NCI-H2196 (cell line): ENCODE results near the gene HS1BP3.
A peak's percentile ranks its signal among the peaks of the same experiment; 100 is the strongest.

Experiments
- DNase-seq: peaks from one replicate; lab custom pipeline; 2025; ENCODE audit not compliant: unreplicated experiment; lab: John Stamatoyannopoulos, UW

The HS1BP3 gene

DNA sequence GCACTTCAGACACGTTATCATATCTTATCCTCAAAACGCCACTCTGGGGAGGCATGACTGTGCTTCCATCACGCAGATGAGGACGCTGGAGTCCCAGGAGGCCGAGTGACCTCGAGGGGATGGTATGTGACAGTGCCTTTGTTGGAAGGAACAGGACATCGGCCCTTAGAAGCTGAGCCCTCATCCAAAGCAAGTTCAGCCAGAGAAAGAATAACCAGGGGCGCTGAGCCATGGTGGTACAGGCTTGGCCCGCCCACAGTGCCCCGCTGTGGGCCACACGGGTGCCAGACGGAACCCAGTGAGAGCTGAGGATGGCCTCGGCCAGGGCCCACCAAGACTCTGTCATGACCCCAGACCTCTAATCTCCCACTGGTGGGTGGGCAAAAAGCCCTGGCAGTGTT lies 31.3 kb downstream of the HS1BP3 start:
- DNase-seq: no peak

- no peak for DNase-seq
Observed at GRCh38 chr2:20618886-20619521, 31.9 kb downstream of the HS1BP3 start.

DNA sequence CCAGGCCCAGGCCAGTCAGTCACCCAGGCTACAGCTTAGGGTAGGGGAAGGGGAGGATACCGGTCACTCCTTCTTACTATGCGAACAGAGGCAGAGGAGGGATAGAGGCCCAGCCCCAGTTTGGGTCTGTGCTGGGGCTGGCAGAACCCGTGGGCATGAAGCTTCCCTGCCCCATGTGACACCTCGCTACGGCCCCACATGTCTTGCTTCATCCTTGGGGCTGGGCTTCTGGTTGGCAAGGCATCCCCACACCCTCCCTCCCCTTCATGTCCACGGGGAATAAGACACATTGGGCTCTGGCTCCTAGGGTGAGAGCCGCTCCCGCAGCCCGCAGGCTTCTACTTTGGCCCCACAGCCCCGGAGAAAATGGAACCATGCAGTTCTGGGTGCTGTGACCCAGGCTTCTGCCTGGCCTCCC lies 32.4 kb downstream of the HS1BP3 start:
- DNase-seq: no peak

DNA sequence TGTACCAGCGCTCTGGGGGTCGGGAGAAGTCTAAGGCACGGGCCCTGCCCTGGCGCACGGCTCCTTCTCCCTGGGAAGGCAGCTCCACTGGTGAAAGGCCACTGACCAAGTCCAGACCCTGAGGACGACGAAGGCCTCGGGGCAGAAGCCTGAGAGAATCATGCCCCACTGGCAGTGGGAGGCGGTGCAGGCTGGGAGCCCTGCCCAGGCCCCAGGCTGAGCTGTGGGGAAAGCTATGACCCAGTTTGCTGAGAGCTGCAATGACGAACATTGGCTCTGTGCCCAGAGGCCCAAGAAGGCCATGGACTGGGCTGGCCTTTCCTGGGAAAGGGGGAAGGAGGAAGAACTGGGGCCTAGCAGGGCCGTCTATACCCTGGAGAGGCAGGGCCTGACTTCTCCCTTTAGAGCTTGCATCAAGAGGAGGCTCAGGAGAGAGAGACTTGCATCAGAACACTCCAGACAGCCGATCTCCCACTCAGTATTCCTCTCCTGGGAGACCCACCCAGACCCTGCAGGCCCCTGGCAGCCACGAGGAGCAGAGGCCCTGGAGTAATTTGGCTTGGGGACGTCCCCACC lies 32.9 kb downstream of the HS1BP3 start:
- peak; percentile 96 for DNase-seq

DNA sequence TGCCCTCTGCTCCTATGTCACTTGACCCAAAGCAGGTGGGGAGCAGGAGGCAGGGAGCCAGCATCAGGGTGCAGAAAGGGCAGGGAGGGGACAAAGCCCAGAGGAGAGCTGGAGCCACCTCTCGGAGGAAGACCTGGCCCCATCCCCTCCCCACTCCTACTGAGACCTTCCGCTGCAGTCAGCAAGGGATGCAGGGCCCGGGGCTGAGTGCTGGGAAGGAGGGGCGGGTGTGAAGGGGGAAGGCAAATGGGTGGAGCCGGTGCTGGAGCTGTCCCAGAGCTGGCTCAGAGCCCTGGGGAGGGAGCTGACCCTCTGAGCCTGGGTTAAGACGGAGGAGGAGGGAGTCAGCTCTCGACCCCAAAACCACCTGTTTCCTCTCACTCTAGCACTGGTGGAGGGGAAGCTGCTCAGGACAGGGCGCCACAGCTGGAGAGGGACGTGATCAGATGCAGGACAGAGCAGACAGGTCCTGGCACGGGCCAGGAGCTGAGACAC lies 33.8 kb downstream of the HS1BP3 start:
- peak; percentile 68 for DNase-seq

DNA sequence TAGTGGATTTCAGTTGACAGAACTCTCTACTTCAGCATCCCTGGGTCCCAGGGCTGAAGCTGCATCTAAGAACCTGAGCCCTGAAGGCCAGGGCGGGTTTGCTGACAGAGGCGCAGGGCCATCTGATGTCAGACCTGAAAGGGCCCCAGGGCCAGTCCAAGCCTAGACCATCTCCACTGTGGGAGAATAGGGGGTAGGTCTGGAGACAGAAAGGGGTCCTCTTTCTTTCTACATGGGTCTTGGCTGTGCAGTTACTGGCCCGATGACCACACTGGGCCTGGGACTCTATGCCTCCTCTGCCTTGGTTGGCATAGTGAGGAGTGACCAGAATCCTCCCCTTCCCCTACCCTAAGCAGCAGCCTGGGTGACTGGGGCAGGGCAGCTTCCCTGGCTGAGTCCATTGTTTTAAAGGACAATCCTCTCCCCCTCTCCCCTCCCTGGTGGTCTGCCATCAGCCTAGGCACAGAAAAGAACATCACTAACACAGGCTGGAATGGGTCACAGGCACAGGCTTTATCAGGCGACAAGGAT lies 34.5 kb downstream of the HS1BP3 start:
- no peak for DNase-seq

DNA sequence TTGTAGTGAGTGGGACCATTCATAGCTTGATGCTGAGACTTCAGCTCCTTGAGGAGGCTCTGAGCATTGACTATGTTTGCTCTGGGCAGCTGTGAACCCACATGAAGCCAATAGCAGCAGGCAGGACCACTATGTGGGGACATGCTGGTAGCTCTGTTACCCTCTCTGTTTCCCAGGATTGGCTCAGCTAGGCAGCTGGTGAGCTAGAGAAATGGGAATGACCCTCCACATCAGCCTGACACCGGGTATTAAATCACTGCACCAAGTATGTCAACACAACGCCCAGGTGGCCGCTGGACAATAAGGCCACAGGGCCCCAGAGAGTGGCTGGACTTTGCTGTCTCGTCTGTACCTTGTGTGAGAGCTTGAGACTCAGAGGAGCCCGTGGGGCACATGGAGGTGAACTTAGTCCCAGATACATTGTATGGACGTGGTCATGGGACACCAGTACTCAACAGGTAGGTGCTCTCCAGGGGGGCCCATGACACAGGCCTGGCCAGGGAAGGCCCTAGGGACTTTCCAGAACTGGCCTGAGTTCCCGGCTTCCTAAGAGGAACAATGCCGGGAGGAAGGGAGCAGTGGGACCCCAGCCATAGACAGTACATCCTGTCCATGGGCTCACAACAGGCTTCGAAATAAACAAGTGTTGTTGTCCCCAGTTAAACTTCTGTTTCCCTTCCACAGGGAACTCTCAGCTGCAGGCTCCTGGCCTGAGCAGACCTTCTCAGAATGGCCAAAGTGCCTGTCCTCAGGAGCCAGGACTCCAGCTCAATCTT lies 35.2 kb downstream of the HS1BP3 start:
- no peak for DNase-seq

DNA sequence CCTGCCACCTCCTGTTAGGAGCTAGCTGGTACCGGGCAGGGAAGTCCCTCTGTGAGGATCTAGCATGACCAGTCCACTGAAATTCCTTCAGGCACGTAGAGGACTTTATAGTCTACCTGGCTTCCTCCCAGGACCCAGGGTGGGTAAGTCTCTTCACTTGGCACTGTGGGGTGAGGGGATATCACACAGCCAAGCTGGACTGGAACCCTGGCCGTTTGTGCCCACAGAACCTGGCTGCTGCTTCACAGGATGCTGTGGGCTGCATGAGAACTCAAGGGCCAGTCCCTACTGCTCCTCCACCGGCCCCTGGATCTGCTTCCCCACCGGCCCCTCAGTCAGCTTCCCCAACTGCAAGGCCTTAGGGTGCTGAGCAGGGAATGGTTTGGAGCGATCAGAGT lies 35.8 kb downstream of the HS1BP3 start:
- no peak for DNase-seq

- peak; percentile 87 for DNase-seq
Observed at GRCh38 chr2:20614201-20615067, 36.5 kb downstream of the HS1BP3 start.

DNA sequence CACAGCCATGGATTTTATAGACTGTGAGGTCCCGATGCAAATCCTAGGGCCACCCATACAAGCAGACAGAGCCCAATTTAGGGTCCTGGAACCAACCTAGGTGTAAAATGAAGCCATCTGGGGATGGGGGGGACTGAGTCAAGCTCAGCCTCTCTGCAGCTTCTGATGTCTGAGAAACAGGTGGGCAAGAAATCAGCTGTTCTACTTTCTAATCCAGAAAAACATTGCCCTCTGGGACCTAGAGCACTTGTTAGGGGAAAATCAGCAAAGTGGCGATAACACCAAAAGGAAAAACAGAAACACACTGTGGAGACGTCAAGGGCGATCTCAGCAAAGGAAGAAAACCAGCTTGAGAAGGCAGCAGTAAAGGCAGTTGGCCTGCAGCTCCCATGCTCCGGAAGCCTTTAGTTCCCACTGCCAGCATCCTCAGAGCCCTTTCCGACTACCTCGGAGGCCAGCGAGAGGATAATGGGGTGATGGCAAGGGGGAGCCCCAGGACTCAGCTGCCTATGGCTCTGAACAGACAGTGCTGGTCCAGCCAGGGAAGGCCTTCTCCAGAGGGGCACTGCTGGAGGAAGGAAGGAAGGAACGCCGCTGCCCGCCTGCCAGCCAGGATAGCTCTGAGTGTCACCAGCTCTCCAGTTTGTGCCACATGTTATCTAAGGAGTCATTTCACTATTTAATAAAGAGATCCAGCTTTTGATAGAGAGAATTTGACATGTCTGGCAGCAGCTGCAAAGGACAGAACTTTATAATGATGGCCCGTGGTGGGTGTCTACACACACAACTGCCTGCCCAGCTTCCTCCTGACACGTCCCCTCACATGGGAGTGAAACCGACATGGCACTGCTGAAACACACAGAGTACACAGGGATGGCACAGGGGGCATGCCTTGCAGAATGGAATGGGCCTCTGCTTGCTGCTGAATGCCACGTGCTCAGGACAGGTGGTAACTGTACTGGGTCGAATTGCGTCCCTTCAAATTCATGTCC lies 37.7 kb downstream of the HS1BP3 start:
- no peak for DNase-seq

- no peak for DNase-seq
Observed at GRCh38 chr2:20611844-20612356, 39.0 kb downstream of the HS1BP3 start.

DNA sequence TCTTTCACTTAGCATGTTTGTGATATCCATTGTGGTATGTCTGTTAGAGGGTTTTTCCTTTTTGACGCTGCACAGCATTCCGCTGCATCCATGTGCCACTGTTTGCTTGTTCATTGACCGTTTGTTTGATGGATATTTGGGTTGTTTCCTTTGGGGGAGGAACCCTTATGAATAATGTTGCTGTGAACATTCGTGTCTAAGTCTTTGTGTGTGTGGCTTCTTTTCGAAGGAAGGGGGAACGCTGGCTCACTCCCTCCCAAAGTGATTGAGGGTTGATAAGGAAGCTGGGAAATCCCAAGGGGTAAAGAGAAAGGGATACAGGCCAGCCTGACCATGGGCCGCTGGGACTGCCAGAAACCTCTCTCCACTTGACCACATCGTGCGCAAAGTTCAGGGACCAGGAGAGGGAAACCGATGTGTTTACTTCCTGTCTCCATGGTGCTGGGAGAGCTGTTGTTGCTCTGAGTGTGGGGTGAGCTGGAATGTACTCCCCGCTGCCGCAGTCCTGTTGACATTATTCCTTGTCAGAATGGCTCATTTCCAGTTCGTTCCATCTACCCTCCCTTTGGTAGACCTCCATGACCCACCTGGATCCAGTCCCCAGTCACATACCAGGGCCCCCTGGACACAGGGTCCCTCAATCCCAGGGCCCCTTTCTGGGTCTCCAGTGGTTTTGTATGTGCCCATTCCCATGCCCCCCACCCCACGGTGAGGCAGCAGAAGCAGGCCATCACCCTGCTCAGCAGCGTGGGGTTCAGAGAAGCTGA lies 39.6 kb downstream of the HS1BP3 start:
- no peak for DNase-seq

DNA sequence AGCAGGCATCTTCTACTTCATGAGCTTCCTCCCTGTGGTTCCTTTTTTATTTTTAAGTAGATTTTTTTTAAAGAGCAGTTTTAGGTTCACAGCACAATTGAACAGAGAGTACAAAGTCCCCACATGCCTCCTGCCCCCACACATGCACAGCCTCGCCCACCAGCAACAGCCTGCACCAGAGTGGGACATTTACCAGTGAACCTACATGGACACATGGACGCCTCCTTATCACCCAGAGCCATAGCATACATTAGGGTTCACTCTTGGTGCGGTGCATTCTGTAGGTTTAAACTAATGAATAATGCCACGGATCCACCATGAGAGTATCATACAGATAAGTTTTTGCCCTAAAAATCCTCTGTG lies 40.9 kb downstream of the HS1BP3 start:
- no peak for DNase-seq

DNA sequence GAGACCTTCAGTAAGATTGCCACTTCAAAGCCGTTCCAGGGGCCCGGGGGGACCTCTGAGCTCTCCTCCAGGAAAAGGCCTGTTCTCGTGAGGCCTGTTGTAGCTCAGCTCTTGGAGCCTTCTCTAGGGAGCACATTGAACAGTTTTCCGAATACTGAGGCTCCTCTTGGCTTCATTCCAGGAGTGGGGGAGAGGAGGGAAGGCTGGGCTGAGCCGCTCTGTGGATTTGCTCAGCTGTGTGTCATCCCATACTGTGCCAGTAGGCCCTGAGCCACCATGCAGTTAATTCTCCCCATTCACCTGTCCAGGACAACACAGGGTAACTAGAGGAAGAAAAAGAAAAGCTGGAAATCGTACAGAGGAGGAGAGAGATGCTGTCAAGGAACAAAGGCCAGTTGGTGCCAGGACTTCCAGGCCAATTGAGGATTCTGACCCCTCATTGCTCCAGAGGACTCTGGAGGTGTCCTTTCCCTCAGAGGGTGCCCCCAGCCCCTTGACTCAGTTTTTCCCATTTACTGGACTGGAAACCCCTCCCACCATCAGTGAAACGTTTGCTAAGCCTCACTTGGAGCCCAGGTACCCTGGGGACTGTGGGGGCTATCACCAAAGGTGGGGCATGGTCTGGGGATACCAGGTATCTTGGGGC lies 41.4 kb downstream of the HS1BP3 start:
- DNase-seq: peak; percentile 77

DNA sequence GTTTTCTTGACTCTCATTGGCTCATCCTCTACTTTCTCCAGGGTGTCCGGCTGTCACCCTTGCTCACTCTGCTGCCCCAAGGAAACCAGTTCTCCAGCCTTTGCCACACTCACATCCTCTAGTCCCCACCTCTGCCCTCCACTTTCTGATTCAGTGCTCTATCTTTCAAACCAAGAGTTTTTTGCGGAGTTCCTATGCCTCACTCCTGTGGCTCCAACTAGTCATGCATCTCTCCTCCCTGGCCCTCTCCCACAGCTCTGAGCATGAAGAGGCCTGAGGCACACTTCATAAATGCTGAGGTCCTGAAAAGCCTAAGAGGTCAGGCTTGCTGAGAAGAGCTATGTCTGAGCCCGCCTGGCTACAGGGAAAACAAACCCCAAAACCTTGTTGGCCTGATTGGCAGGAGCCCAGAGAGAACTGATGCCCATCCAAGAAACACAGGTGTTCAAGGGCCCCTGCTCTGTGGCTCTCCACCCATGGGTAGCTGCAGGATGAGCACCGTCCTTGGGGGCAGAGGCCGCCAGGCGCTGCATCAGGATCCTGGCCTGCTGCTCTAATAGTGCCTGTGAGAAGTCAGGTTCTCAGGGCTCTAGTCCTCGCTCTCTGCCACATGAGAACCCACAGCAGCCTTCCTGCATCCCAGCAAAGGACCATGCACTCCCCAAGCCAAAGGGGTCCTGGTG lies 42.1 kb downstream of the HS1BP3 start:
- no peak for DNase-seq

DNA sequence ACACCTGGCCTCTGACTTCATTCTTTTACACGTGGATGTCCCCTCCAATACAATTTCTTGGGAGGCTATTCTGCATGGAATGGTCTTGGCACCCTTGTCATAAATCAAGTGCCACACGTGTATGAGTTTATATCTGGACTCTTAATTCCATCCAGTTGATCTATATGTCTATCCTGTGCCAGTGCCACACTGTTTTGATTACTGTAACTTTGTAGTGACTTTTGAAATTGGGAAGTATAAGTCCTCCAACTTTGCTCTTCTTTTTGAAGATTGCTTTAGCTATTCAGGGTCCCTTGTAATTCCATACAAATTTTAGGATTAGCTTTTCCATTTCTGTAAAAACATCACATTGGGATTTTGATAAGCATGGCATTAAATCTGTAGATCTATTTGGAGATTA lies 43.5 kb downstream of the HS1BP3 start:
- DNase-seq: no peak

GRCh38 chr2:20606198-20606597 lies 44.7 kb downstream of the HS1BP3 start:
- DNase-seq: no peak

DNA sequence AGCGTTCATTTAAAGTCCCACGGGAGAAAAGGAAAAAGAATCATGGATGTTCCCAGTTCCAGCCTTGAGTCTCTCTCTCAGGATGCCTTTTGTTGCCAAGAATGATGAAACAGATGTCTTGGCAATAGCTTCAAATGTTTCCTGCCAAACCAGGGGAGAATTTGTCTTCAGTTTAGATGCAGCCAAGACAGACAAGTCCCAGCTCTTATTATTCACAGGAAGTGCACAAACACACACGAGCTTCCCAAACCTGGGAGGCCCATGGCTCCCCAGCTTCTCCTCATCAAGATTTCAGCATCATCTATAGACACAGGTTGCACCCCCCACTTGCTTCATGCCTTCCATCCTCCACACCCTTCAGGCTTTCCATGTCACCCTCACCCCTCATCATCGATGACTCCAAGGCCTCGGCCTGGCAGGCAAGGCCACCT lies 45.9 kb downstream of the HS1BP3 start:
- DNase-seq: no peak
